ENCODE data around the gene ASGR2.

GRCh38 chr17:7139400-7139799 lies 24.8 kb upstream of the ASGR2 start:
- TF ChIP-seq CEBPB (IDR thresholded peaks at IDR 0.05) (no peak), TAF1 (IDR thresholded peaks at IDR 0.05; ENCODE audit: low read depth) (no peak), EGR1 (IDR thresholded peaks at IDR 0.05) (no peak), TCF12 (IDR thresholded peaks at IDR 0.05; ENCODE audit: low read depth) (no peak), MAX (IDR thresholded peaks at IDR 0.05) (no peak)
- TF ChIP-seq, protein P1, sequence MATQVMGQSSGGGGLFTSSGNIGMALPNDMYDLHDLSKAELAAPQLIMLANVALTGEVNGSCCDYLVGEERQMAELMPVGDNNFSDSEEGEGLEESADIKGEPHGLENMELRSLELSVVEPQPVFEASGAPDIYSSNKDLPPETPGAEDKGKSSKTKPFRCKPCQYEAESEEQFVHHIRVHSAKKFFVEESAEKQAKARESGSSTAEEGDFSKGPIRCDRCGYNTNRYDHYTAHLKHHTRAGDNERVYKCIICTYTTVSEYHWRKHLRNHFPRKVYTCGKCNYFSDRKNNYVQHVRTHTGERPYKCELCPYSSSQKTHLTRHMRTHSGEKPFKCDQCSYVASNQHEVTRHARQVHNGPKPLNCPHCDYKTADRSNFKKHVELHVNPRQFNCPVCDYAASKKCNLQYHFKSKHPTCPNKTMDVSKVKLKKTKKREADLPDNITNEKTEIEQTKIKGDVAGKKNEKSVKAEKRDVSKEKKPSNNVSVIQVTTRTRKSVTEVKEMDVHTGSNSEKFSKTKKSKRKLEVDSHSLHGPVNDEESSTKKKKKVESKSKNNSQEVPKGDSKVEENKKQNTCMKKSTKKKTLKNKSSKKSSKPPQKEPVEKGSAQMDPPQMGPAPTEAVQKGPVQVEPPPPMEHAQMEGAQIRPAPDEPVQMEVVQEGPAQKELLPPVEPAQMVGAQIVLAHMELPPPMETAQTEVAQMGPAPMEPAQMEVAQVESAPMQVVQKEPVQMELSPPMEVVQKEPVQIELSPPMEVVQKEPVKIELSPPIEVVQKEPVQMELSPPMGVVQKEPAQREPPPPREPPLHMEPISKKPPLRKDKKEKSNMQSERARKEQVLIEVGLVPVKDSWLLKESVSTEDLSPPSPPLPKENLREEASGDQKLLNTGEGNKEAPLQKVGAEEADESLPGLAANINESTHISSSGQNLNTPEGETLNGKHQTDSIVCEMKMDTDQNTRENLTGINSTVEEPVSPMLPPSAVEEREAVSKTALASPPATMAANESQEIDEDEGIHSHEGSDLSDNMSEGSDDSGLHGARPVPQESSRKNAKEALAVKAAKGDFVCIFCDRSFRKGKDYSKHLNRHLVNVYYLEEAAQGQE (IDR thresholded peaks at IDR 0.05; ENCODE audit: low read depth), result no peak
